Midbrain (tissue), 1 donor: ENCODE measurements around the gene CD14.
A peak's percentile ranks its signal among the peaks of the same experiment; 100 is the strongest.
"Not testable (repeated sequence)": the region's sequence is repeated elsewhere in the genome, so short reads cannot be mapped to it uniquely, and the experiment has no call there.

Source experiments
- DNase-seq: peaks from one replicate; lab custom pipeline; 2025; lab: John Stamatoyannopoulos, UW

CD14 gene

DNA sequence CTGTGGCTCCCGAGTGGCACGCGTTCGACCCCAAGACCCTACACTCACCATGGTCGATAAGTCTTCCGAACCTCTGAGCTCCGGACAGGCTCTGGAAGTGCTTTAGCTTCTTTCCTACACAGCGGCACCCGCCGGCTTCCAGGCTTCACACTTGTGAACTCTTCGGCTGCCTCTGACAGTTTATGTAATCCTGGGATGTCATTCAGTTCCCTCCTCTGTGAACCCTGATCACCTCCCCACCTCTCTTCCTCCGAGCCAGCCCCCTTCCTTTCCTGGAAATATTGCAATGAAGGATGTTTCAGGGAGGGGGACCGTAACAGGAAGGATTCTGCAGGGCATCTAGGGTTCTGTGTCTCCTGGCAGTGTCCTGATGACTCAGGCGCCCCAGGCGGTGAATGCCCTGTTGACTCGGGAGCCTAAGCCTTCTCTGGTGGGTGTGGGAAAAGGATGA is at the start of gene CD14:
CD14 (minus strand) TSS at position 155 of the 451 bp plus-strand sequence; CDS start at position 51, 104 bp downstream.
- DNase-seq, result peak; percentile 43

DNA sequence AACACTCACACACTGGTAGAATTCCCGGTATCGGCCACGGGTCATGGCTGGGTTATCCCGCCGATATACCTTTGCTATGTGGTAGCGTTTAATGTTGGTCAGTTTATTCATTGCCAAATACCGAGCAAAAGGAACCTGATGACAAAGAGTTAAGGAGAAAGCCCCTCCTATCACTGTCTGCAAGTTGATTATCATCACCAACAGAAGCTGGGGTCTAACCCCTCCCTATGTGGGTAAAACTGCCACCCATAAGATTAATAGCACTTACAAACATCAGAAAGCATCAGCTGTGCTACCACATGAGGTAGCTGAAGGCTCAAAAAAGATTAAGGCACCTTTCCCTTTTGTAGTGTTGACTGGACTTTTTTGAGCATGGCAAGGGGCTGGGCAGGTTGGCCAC is 46.0 kb upstream of the CD14 start:
- DNase-seq, result no peak

DNA sequence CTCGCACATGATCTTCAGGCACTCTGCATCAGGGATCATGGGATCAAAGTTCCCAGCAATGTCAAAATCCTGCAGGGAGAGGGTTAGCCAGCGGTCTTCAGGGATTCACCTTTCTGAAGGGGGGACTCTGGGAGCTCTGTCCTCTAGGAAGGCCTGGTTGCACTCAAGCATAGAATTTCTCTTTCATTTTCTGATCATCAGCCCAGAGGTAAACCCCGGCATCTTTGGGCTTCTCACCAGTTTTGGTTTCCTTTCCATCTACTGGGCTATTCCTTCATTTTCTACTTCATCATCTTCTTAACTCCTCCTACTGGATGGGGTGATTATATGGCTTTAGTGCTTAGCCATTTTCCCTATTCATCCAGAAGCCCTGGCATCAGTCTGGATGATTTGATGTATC is 45.0 kb upstream of the CD14 start:
- DNase-seq, result no peak

DNA sequence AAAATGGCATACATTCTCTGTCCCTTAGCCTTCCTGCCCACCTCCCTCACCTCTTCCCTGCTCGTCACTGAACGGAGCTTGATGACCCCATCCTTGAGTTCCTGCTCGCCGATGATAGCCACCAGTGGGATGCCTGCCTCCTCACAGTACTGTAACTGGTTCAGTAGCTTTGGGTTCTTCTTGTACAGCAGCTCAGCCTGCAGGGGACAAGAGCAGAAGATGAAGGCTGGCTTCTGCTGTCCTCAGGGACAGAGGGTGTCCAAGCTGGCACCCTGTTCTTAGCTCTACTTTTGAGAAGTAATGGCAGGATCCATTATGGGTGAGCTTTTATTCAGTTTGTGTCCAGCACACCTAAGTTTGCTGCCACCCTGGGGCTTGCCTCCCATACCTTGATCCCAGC is 41.7 kb upstream of the CD14 start:
- DNase-seq, result no peak

DNA sequence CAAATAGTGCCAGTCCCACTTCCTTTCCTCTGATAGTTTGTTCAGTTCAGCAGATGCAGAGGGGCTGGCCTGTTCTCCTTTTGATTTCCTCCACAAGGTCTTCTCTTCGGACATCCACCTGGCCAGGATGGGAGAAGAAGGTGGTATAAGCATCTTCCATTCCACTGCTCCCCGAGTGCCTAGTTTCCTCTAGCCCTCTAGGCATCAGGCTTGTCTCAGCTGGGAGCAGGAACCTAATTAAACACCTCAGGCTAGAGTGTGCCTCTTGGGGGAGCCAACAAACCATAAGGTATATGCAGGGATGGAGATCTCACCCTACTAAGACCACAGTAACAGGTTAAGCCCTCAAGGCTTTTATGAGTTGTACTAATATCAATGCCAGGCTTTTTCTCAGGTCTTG is 41.2 kb upstream of the CD14 start:
- DNase-seq, result no peak

DNA sequence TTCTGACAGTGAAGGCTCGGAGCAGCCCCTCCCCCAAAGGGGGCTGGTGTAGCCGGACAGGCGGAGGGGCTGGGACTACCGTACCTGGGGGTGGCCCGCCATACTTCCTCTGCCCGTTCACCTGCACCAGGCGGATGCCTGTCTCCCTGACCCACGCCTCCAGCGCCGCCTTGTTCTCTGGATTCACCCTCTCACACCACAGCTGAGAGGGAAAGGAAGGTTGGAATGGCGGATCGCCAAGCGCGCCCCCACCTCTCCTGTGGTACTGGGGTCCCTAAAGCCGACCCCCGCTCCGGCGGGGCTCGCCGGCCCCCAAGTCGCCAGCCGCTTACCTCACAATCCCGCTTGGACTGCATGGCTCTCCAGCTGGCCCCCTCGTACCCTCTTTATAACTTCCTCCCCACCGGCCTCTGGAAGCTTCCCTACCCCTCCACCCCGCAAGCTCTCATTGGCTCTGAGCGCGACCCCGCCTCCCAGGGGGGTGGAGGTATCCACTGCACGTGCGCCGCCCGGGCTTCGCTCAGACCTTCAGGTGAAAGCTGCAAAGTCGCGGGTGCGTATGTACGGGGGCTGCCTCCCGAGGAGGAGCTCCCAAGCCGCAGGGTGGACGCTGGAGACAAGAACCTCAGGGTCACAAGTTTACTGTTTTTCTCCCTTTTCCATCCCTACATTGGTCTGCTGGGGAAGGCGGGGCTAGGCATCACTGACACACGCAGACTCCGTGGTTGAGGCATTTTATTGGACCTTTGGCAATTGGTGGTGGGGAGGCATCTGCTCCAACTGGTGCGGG is 40.4 kb upstream of the CD14 start, which contains the start of gene DND1:
DND1 (minus strand) TSS at position 390 of the 790 bp plus-strand sequence; CDS start at position 356, 34 bp downstream.
- DNase-seq, result no peak

DNA sequence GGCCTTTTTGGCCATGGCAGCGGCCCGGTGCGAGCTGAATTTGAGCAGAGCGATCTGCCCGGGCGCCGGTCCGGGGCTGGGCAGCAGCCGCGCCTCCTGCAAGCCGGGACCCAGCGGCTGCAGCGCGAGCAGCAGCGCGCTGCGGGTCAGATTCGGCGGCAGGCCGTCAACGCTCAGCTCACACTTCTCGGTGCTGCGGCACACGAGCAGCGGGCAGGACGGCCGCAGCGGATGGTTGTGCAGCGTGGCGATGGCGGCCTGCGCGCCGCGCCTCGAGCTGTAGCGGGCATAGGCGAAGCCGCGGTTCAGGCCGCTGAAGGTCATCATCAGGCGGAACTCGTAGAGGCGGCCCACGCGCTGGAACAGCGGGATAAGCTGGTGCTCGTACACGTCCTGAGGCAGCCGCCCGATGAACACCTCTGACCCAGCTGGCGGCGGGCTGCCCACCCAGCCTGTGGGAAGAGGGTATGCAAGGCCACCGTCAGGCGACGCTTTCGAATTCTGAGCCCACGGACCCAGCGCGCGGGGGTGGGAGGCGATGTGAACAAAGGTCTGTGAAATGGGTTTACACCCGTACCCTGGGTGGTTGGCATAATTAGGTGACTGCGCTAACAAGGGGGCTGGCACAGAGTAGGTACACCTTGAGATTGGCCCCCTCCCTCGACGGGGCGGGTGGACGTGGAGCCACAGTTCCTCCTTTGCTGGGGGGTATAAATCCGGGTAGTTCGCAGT is 39.6 kb upstream of the CD14 start:
- DNase-seq, result no peak

DNA sequence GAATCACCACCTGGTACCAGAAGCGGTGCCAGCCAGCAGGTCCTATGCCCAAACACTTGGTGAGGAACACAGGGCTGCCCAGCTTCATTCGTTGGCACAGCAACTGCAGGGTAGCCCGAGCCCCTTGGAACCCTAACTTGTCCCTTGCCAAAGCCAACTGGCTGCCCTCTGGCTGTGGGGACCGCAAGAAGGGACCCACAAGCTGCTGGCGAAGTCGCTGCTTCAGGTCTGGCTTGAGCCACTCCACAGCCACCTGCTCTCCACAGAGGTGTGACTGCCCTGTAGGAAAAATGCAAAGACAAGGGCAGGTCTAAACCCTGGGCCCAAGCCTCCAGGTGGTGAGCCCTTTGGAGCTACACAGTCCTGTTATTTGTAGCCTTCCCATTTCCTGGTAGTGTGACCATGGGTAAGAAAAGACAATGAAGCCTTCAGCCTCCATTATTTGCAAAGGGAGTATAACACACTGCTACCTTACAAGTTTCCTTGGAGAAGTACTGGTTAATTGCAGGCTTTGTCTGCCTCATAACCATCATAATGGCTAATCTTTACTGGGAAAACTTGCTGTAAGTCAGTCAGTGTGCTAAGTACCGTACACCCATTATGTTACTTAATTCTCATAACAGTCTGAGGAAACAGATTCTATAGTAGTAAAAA is 38.6 kb upstream of the CD14 start:
- DNase-seq, result no peak

DNA sequence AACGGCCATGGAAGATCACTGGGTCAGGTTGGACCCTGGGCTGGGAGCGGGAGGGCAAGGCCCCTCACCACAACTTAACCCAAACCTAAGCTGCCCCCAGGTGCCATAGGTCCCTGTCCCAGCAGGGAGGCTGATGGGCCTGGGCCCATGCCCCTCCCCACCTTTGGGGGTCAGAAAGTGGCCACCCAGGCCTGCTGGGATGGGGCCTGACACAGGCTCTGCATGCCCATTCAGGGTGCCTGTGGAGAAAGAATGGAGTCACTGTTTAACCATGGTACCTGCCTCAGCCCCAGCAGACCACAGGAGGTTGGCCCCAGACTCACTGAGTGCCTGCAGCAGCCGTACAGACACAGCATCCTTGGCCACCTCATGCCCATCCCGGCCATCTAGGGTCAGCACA is 38.1 kb upstream of the CD14 start:
- not testable (repeated sequence) for DNase-seq

DNA sequence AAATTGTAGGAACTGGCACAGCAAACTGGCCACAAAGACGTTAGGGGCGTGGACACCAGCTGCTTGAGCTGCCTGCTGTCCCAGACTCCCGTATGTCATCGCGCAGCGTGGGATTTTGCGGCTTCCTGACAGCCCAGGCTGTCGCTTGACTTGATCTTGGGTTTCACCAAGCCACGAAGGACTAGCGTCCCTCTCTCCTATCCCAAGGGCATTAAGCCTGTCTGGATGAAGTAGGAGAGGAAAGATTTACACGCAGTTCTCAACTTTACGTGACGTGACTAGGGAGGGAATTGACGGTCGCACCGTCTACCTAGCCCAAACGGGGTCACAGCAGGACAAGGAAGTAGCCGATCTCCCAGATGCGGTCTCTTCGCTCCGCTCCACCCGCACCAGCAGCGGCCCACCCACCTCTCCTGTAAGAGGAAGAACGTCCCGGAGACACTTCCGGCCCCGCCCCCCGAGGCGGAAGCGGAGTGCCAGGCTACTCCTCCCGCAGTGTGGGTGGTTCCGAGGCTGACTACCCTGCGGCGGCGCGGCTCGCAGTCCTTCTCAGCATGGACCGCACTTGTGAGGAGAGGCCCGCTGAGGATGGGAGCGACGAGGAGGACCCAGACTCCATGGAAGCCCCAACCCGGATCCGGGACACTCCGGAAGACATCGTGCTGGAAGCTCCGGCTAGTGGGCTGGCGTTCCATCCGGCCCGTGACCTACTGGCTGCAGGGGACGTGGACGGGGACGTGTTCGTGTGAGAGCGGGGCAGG is 31.6 kb upstream of the CD14 start, which contains the start of gene WDR55:
WDR55 (plus strand) TSS at position 546 of the 761 bp plus-strand sequence; CDS start at position 555, 9 bp downstream.
- peak; percentile 95 for DNase-seq

DNA sequence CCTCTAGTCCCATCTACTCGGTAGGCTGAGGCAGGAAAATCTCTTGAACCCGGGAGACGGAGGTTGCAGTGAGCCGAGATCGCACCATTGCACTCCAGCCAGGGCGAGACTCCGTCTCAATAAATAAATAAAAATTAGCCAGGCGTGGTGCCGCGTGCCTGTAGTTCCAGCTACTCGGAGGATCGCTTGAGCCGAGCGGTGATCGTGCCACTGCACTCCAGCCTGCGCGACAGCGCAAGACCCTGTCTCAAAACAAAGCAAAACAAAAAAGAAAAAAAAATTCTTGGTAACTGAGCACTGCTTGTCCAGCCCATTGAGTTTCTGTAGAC is 31.0 kb upstream of the CD14 start:
- DNase-seq, result no peak

DNA sequence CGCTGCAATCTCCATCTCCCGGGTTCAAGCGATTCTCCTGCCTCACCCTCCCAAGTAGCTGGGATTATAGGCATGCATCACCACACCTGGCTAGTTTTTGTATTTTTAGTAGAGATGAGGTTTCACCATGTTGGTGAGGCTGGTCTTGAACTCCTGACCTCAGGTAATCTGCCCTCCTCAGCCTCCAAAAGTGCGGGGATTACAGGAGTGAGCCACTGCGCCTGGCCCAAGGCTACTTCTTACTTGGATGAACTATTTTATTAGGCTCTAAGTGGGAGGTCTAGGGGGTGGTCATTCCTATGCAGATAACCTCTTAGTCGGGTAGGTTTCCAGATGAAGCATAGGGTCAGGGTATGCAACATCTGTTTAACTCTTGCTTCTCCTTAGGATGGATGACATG is 27.4 kb upstream of the CD14 start:
- DNase-seq, result not testable (repeated sequence)

DNA sequence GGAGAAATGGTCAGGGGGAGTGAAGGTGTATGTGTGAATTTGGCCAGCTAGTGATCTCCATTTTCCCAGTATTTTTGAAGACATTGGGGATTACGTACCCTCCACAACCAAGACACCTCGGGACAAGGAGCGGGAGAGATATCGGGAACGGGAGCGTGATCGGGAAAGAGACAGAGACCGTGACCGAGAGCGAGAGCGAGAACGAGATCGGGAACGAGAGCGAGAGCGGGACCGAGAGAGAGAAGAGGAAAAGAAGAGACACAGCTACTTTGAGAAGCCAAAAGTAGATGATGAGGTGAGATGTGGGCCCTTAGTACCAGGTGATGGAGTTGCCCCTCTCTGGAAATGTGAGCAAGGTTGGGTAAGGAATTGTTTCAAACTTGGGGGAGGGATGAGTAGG is 25.9 kb upstream of the CD14 start:
- no peak for DNase-seq

DNA sequence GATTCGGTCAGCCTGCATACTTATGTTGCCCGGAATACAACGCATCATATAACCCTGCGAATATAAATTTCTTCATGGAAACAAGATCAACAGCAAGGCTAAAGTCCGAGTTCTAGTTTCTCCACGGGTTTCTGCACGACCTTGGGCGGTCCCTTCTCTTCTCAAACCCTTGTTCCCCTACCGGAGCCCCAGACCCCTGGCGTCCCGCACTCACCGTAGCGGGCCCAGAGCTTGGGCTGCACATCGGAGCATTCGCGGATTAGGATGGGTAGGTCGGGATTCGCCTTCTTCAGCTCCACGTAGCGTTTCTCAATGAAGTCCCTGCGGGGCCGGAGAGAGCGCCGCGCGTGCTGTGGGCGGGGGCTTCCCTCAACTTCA is 14.1 kb upstream of the CD14 start:
- DNase-seq, result no peak

DNA sequence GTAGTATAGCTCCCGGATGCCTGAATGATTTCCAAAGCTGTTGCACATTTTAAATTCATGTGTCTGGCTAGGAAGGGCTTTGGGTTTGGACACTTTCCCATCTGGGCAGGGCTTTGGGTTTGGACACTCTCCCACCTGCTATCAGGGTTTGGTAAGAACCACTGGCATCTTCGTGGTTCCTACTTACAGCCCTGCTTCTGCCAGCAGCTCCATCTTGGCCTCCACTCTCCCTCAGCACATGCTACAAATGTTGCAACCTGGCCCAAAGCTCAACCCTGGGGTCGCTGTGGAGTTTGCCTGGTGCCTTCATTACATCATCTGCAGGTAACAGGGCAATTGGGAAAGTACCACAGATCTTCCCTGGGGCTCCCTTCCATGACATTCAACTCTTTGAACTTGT is 9.7 kb upstream of the CD14 start:
- DNase-seq, result no peak

DNA sequence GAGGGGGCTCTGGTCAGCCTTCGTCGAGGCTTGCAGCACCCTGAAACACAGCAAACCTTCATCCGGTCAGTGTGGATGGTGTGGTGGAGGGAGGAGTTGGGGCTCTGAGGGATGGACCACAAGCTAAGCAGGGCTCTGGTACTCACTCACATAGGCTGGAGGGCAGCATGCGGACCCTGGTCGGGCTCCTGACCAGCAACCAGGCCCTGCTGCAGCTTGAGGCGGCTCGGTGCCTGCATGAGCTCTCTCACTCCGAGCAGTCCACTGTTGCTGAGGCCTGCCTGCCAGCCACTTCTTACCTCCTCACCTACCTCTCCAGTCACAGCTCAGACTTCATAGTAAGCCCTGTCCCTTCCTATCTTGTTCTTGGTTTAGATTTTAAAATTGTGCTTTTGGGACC is 8.7 kb upstream of the CD14 start:
- no peak for DNase-seq

DNA sequence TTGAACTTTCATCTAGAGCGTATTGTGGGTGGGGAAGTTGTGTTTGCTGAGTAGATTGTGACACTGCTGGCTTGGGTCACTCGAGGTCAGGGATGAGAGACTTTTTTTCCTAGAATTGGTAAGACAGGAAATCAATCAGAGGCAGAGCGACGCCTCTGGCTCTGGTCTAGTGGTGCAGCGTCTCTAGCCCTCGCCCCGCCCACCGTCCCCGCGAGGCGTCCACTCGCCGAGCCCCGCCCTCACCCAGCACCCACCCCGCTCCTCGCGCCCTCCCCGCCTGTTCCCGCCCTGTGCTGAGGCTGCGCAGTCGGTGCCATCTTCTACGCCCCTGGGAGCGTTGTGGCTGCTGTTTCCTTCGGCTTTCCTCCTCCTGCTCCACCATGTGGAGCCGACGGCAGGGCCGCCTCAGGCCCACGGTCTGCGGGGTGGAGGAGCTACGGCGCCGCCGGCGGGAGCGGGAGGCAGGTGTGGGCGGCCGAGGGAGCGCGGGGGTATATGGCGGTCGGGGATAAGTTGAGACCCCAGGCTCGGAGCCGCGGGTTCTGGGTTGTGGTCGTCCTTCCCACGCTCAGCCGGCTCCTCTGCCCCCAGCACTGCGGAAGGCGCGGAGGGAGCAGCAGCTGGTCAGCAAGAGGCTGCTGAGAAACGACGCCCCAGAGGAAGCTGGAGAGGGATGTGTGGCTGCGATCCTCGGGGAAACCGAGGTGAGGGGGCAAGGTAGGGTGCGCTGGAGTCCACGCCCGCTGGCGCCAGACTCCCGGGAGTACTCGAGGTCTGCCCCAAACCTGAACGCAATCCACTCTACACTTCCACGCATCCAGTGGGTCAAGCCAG is 6.4 kb upstream of the CD14 start, which contains the start of gene TMCO6:
TMCO6 (plus strand) TSS at position 304 of the 834 bp plus-strand sequence; CDS start at position 381, 77 bp downstream.
- DNase-seq, result peak; percentile 96

DNA sequence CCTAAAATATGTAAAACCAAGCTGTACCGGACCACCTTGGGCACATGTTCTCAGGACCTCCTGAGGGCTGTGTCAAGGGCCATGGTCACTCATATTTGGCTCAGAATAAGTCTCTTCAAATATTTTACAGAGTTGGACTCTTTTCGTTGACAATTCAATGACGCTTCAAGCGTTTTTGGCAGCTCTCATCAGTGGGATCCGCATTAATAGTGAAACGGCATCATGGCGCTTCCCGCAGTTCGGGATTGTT is 5.8 kb upstream of the CD14 start:
- DNase-seq, result not testable (repeated sequence)

DNA sequence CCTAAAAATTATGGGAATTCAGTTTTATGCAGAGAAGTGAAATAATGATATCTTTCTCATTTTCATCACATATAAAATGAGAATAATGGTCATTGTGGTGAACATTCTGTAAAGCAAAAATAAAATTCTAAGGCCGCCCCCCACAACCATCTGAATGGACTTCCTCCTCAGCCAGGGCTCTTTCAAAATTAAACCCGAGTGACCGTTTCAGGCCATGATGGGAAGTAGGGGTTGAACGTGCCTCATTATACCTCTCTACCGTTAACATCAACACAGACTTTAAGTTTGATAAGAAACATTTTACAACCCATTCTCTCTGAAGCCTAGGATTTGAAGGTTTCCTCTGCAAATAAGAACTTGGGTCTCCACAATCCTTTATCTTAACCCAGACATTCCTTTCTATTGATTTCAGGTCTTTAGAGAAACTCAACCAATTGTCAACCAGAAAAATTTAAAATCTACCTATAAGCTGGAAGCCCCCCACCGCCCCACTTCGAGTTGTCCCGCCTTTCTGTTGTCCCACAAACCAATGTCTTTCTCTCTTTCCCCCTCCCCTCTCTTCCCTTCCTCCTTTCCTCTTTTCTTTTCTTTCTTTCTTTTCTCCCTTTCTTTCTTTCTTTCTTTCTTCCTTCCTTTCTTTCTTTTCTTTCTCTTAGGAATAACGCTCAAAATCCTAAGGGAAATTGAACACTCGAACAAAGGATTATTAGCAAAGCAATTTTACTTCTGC is 4.6 kb upstream of the CD14 start:
- no peak for DNase-seq
